Central memory CD8-positive, alpha-beta T cell (primary cell): ENCODE measurements around the gene CCDC57.
A peak's percentile ranks its signal among the peaks of the same experiment; 100 is the strongest.

Experiments
- ATAC-seq: fragments of 150-1000 bp; cut with Tn5 transposase; replicated peaks from 2 replicates; pipeline ENCODE4 v1.10.0; 2022; ENCODE audit warnings: mild to moderate bottlenecking, moderate FRiP score, moderate number of reproducible peaks; ENCODE audit not compliant: poor library complexity, severe bottlenecking; ENCODE audit errors: extremely low read depth
- DNase-seq, 2 donors: peaks; one replicate each; pipeline ENCODE4 v3.0.0; 2021; ENCODE audit warnings: low spot score in 2 of 2
- H3K27ac Mint-ChIP-seq: one replicate; pipeline ENCODE4 v1.8.0; 2022; ENCODE audit warnings: low read depth, mild to moderate bottlenecking, moderate library complexity, mixed read lengths
- H3K27me3 Mint-ChIP-seq: one replicate; pipeline ENCODE4 v1.8.0; 2022; ENCODE audit warnings: mixed read lengths
- H3K36me3 Mint-ChIP-seq: one replicate; pipeline ENCODE4 v1.8.0; 2022; ENCODE audit warnings: mild to moderate bottlenecking, moderate library complexity, mixed read lengths; ENCODE audit not compliant: insufficient read depth
- H3K4me1 Mint-ChIP-seq: one replicate; pipeline ENCODE4 v1.8.0; 2022; ENCODE audit warnings: mixed read lengths
- H3K4me3 Mint-ChIP-seq: one replicate; pipeline ENCODE4 v1.8.0; 2022; ENCODE audit warnings: mild to moderate bottlenecking, moderate library complexity, mixed read lengths
- H3K9me3 Mint-ChIP-seq: one replicate; pipeline ENCODE4 v1.8.0; 2022; ENCODE audit warnings: mixed read lengths

CCDC57 gene

DNA sequence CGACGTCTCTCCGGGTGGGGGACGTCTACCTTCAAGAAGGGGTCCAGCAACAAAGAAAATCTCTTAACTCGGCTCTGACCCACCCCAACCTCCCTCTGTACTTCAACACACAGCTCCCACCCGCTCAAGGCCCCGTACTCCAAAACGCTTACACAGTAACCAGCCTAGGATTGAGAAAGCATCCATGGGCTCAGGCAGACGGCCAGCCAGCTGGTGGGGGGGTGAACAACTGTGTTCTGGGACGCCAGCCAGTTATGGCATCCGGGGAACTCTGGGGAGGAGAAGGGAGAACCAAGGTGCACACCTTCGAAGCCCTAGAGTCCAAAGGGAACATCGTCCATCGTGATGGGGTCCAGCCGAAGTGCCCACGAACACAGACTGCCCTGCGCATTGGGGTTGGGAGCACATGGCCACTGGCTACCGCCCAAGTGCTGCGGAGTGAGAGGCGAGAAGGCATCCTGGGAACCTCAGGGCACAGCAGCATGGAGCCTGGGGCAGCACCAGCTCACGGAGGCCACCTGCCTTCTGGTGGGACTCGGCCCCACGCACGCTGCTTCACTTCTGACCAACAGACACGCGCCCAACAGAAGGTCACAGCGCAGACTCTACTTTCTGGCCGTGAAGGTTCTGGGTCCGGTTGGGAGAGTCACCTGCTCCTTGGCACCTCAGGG, 30.5 kb upstream of the CCDC57 start:
- Mint-ChIP-seq H3K27ac (peak overlapping the region; percentile 32), H3K4me1 (peaks cover 72% of the 10 kb centered on the region), H3K27me3 (no peaks in the 10 kb centered on the region), H3K36me3 (peaks cover 67% of the 10 kb centered on the region), H3K9me3 (no peaks in the 10 kb centered on the region), H3K4me3 (no peak overlapping the region)
- ATAC-seq (no peak), DNase-seq (no peak)

DNA sequence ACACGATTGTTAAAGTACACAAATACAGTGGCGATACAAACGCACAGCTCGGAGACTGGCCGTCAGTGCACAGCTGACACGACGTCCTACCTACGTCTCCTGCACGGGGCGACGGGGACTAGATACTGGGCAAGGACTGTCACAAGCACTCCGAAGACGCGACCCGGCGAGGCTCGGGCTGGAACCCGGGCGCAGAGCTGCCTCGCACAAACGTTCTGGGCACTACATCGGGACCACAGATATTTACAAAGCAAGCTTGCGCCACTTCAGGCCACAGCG, 30.0 kb upstream of the CCDC57 start:
- H3K27ac Mint-ChIP-seq: peak overlapping the region; percentile 32
- H3K9me3 Mint-ChIP-seq: no peaks in the 10 kb centered on the region
- H3K27me3 Mint-ChIP-seq: no peaks in the 10 kb centered on the region
- H3K4me3 Mint-ChIP-seq: no peak overlapping the region
- no peak for DNase-seq
- H3K4me1 Mint-ChIP-seq: peaks cover 69% of the 10 kb centered on the region
- peaks cover 63% of the 10 kb centered on the region for H3K36me3 Mint-ChIP-seq
- no peak for ATAC-seq

DNA sequence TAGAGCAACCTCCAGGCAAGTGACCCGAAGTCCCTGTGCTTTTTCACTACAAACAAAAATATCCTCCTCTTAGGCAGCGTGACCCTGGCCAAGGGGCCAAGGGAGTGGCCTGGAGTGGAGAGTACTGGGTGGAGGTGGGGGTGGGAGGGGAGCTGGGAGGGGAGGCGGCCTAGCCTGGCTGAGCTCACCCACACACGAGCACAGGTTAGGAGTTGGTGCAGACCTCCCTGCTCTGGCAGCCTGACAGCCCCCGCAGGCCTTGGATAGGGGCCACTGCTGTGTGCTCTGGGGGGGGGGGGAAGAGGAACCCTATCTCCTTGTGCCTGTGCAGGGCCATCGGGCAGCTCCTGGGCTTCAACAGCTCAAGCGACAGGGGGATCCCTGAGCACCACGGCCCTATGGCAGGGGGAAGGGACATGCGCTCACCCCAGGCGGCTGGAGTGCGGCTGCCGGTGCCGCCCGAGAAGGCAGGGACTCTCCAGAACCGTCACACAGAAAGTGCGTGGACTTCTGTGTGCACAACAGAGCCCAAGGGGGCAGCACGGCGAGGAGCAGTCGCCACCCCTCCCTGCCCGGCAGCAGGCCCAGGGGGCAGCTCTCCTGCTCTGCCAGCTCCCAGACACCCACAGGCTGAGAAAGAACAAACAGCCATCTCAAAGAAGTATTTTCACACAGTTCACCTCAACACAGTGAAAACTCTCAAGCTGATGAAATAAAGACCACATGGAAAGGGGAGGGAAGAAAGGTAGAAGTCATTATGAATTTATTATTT, 29.5 kb upstream of the CCDC57 start:
- DNase-seq (no peak), ATAC-seq (no peak)
- H3K4me3 Mint-ChIP-seq: no peak overlapping the region
- peaks cover 61% of the 10 kb centered on the region for H3K36me3 Mint-ChIP-seq
- H3K4me1 Mint-ChIP-seq: peaks cover 68% of the 10 kb centered on the region
- no peaks in the 10 kb centered on the region for H3K9me3 Mint-ChIP-seq
- no peaks in the 10 kb centered on the region for H3K27me3 Mint-ChIP-seq
- no peak overlapping the region for H3K27ac Mint-ChIP-seq

DNA sequence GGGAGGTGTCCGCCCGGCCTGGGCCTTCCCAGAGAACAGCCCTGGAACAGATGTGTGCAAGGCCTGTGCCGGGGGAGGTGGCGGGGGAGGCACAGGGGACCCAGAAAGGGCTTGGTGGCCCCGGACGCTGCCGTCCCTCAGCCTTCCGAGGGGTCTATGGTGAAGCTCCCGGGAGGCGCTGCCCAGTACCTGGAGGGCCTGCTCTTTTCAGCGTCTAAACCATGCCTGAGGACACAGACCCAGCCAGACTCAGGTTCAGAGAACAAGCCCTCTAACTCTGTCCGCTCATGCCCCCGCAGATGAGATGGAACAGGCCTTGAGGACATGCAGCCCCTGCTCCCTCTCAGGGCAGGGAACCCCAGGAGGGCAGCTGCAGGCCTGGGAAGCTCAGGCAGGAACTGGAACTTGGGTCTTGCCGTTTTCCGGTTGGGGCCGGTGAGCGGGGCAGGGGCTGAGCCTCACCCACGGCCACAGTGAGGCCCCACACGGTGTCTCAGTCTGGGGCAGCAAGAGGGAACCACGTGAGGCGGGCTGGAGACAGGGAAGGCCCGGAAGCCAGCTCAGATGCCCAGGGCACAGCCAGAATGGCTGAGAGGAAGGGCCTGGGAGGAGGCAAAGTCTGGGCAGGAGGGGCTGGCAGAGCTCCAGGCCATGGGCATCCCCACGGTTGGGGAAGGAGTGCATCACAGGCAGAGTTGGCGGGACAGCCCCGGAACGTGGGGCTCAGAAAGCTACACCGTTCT, 28.7 kb upstream of the CCDC57 start:
- DNase-seq (no peak), ATAC-seq (no peak)
- Mint-ChIP-seq H3K36me3 (peaks cover 56% of the 10 kb centered on the region), H3K27me3 (no peaks in the 10 kb centered on the region), H3K4me3 (no peak overlapping the region), H3K27ac (no peak overlapping the region), H3K9me3 (no peaks in the 10 kb centered on the region), H3K4me1 (peaks cover 63% of the 10 kb centered on the region)

DNA sequence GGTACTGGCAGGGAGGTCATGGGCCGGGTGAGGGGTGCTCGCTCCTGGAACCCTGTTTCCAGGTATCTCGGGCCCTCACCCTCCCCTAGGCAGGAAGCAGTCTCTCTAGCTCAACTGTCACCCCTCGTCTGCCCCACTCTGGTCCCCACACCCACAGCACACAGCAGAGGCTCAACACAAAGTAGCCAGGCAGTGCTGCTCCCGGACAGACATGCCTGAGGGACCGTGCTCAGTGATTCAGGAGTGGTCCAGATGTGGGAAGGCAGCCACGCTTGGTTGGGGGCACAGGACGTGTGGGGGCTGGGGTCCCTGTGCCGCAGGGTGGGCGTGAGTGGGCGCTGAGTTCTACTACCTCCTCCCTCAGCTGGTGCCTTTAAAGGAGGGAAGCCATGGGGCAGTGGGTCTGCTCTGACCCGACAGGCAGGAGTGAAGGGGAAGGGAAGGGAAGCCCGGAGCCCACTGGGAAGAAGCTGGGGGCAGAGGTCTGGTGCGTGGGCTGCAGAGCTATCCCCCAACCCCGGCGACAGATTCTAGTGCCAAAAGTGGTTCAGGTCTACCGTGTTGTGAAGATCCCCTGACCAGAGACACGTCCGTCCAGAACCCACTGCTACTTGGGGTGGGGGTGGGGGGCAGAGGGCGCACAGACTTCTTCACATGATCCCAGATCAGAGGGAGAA, 28.0 kb upstream of the CCDC57 start:
- Mint-ChIP-seq H3K36me3 (peaks cover 55% of the 10 kb centered on the region), H3K9me3 (no peaks in the 10 kb centered on the region), H3K27ac (peak overlapping the region; percentile 64), H3K4me3 (peak overlapping the region; percentile 42), H3K27me3 (no peaks in the 10 kb centered on the region), H3K4me1 (peaks cover 66% of the 10 kb centered on the region)
- ATAC-seq: no peak
- no peak for DNase-seq

DNA sequence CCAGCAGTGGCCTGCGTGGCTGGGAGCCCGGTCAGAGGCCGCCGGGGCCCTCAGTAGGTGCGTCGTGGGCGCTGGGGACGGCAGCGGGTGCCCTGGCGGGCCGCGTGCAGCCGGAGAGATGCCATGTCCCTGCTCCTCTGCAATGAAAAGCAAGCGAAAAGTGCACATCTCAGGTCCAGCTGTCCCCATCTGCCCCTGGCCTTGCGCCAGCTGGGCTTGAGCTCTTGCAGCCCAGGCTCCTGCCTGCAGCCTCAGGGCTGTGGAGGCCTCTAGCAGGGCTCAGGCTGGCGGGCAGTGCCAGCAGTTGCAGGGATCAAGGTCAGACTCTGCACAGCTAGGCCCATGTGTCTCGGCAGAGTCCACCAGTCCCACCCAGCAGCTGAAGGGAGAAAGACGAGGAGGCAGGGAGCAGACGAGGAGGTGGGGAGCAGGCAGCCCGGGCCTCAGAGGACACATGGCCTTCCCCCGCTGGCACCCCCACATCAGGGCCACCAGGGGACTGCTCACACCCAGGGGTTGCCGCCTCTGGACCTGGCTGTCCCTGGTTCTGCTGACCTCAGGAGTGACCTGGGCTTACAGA, 27.4 kb upstream of the CCDC57 start:
- Mint-ChIP-seq H3K36me3 (peaks cover 49% of the 10 kb centered on the region), H3K4me3 (peak overlapping the region; percentile 18), H3K4me1 (peaks cover 65% of the 10 kb centered on the region), H3K9me3 (no peaks in the 10 kb centered on the region), H3K27me3 (no peaks in the 10 kb centered on the region), H3K27ac (peak overlapping the region; percentile 64)
- DNase-seq (no peak), ATAC-seq (no peak)

DNA sequence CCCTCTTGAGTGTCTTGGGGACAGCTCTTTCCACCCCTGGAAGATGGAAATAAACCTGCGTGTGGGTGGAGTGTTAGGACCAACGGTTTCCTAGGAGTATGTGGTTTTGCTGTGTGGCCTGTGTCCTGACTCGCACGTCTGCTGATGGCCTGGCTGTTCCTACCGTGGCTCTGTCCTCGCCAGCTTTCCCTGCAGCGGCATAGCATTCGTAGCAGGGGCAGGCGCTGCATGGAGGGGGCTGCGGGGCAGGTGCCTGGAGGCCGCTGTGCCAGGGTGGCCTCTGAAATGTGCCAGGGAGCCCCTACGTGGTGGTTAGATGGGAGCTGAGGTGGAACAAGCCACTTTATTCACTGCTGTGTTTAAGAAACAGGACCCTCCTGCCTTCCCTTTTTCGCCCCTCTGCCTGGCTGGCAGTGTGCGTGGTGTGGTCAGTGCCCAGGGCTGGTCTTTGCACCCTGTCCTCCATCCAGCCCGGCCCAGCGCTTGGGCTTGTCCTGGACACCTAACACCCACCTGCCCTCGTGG, 26.8 kb upstream of the CCDC57 start:
- peaks cover 44% of the 10 kb centered on the region for H3K36me3 Mint-ChIP-seq
- H3K4me3 Mint-ChIP-seq: peak overlapping the region; percentile 18
- H3K9me3 Mint-ChIP-seq: no peaks in the 10 kb centered on the region
- H3K4me1 Mint-ChIP-seq: peaks cover 60% of the 10 kb centered on the region
- ATAC-seq: no peak
- H3K27ac Mint-ChIP-seq: no peak overlapping the region
- no peaks in the 10 kb centered on the region for H3K27me3 Mint-ChIP-seq
- no peak for DNase-seq

DNA sequence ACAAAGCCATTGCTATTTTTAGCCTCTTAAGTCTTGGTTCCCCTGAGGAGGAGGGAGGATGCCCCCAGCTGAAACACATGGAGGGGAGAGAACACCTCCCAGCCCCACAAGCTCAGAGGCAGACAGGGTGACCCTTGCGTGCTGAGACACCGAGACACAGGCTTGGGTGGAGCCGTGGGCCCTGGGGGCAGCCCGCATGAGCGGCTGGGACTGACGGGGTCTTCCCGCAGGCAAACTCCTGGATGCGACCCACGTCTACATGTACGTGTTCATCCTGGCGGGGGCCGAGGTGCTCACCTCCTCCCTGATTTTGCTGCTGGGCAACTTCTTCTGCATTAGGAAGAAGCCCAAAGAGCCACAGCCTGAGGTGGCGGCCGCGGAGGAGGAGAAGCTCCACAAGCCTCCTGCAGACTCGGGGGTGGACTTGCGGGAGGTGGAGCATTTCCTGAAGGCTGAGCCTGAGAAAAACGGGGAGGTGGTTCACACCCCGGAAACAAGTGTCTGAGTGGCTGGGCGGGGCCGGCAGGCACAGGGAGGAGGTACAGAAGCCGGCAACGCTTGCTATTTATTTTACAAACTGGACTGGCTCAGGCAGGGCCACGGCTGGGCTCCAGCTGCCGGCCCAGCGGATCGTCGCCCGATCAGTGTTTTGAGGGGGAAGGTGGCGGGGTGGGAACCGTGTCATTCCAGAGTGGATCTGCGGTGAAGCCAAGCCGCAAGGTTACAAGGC, 26.0 kb upstream of the CCDC57 start:
- peak overlapping the region; percentile 83 for H3K27ac Mint-ChIP-seq
- H3K27me3 Mint-ChIP-seq: no peaks in the 10 kb centered on the region
- peaks cover 53% of the 10 kb centered on the region for H3K4me1 Mint-ChIP-seq
- peaks cover 36% of the 10 kb centered on the region for H3K36me3 Mint-ChIP-seq
- peak; percentile 68 for ATAC-seq
- peak overlapping the region; percentile 80 for H3K4me3 Mint-ChIP-seq
- DNase-seq: peak in 1 of 2 donors; percentile 57
- H3K9me3 Mint-ChIP-seq: no peaks in the 10 kb centered on the region

DNA sequence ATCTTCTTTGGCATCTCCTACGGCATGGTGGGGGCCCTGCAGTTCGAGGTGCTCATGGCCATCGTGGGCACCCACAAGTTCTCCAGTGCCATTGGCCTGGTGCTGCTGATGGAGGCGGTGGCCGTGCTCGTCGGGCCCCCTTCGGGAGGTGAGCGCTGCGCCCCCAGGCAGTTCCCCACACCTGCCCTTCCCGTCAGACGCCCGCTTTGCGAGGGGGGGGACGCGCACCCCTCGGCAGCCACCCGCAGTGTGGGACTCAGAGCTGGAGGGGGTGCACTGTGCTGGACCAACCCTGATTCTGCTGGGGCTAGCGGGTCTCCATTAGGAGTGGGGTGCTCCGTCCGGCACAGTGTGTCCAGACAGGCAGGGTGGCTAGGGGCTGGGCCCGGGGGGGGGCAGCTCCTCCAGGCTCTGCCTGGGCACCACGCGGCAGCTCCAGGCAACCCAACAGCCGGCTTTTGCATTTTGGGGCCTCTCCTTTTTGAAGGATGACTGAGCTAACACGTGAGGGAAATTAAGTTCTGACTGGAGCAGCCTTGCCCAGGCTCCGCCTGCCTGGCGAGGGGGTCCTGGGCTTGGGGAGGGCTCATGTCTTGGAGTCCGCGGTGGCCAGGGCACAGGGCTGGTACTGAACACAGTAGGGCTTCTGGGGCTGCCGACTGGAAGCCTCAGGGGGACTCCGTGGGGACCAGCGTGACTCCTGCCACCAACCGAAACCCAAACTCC, 25.3 kb upstream of the CCDC57 start:
- Mint-ChIP-seq H3K36me3 (peaks cover 29% of the 10 kb centered on the region), H3K27me3 (no peaks in the 10 kb centered on the region), H3K27ac (peak overlapping the region; percentile 83), H3K4me3 (peak overlapping the region; percentile 80), H3K4me1 (peaks cover 58% of the 10 kb centered on the region), H3K9me3 (no peaks in the 10 kb centered on the region)
- DNase-seq (no peak), ATAC-seq (peak; percentile 4)

DNA sequence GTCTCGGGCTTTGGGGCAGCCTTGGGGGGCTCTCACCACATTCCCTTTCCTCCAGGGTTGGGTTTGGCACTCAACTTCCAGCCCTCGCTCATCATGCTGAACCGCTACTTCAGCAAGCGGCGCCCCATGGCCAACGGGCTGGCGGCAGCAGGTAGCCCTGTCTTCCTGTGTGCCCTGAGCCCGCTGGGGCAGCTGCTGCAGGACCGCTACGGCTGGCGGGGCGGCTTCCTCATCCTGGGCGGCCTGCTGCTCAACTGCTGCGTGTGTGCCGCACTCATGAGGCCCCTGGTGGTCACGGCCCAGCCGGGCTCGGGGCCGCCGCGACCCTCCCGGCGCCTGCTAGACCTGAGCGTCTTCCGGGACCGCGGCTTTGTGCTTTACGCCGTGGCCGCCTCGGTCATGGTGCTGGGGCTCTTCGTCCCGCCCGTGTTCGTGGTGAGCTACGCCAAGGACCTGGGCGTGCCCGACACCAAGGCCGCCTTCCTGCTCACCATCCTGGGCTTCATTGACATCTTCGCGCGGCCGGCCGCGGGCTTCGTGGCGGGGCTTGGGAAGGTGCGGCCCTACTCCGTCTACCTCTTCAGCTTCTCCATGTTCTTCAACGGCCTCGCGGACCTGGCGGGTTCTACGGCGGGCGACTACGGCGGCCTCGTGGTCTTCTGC, 24.6 kb upstream of the CCDC57 start:
- Mint-ChIP-seq H3K9me3 (no peaks in the 10 kb centered on the region), H3K4me3 (peak overlapping the region; percentile 13), H3K27ac (peak overlapping the region; percentile 44), H3K27me3 (no peaks in the 10 kb centered on the region), H3K4me1 (peaks cover 52% of the 10 kb centered on the region), H3K36me3 (peaks cover 23% of the 10 kb centered on the region)
- DNase-seq: no peak
- no peak for ATAC-seq
